ENCODE data around the gene ALOXE3. TPM values are rescaled to one million over a fixed set of nuclear protein-coding genes. Genes with fewer than 3 reads are reported as not detected.

ALOXE3 gene
- total and polyA plus RNA-seq, 2 experiments from 2014 or later, result 0.10 TPM; not detected in 1

DNA sequence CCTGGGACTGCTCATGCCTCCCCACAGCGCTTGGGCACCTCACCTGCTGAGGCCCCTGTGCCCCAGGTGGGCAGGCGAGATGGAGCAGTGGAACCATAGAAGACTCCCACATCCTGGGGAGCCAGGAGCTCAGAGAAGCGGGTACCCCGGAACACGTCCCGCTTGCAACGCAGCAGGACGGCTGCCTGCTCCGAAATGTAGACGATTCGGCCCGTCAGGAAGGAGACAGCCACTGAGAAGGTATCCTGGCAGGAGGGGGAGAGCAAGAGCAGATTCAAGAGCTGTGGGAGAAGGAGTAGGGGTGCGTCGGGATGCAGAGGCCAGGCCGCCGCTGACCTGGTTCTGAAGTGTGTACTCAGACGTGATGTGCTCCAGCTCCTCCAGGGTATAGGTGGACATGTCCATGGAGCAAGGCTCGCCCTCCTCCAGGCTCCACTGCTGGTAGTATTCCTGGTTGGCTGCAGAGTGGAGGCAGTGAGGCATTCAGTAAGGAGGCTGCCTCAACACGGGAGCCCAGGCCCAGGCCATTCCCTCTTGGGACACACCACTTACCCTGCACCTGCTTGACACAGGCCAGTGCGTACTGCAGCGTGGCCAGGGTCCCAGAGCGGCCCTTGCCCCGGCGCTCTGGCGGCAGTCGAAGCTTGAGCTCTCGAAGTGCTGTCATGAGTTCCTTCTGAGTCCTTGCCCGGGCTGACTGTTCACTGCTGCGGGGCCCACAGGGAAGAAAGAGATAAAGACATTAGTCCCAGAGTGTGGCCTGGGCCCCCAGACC is 31.3 kb upstream of the ALOXE3 start:
- no peaks in the 10 kb centered on the region for H3K27me3 ChIP-seq
- H3K36me3 ChIP-seq, result peaks cover 42% of the 10 kb centered on the region
- TF ChIP-seq, protein P1, sequence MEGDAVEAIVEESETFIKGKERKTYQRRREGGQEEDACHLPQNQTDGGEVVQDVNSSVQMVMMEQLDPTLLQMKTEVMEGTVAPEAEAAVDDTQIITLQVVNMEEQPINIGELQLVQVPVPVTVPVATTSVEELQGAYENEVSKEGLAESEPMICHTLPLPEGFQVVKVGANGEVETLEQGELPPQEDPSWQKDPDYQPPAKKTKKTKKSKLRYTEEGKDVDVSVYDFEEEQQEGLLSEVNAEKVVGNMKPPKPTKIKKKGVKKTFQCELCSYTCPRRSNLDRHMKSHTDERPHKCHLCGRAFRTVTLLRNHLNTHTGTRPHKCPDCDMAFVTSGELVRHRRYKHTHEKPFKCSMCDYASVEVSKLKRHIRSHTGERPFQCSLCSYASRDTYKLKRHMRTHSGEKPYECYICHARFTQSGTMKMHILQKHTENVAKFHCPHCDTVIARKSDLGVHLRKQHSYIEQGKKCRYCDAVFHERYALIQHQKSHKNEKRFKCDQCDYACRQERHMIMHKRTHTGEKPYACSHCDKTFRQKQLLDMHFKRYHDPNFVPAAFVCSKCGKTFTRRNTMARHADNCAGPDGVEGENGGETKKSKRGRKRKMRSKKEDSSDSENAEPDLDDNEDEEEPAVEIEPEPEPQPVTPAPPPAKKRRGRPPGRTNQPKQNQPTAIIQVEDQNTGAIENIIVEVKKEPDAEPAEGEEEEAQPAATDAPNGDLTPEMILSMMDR (IDR thresholded peaks at IDR 0.05; ENCODE audit: low read depth, low read length), result no peak
- H3K4me1 ChIP-seq (ENCODE audit: low read depth), result peaks cover 31% of the 10 kb centered on the region
- no peak overlapping the region for H3K4me3 ChIP-seq
- H3K27ac ChIP-seq, result peak overlapping the region; percentile 97
- no peaks in the 10 kb centered on the region for H3K9me3 ChIP-seq (ENCODE audit: low read depth)
- no peak for DNase-seq (ENCODE audit: low read depth in 1 of 2, low spot score in 1 of 2)

DNA sequence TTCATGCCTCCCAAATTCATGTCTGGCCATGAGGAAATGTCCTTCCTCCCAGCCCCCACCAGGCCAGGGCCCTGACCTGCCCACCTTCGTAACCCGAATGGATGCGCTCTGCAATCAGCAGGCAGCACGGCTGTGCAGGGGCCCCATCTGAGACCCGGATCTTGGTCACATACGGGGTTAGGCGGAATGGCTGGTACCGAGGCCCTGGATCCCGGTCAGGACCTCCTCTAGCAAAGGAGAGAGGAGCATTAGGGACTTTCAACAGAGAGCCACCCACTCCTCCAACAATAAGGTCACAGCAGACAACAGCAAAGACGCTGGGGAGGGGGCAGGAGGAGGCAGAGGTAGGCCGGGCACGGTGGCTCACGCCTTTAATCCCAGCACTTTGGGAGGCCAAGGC is 30.2 kb upstream of the ALOXE3 start:
- no peaks in the 10 kb centered on the region for H3K9me3 ChIP-seq (ENCODE audit: low read depth)
- peaks cover 53% of the 10 kb centered on the region for H3K36me3 ChIP-seq
- TF ChIP-seq, protein P1 (IDR thresholded peaks at IDR 0.05; ENCODE audit: low read depth, low read length), result no peak
- no peak for DNase-seq (ENCODE audit: low read depth in 1 of 2, low spot score in 1 of 2)
- H3K4me1 ChIP-seq (ENCODE audit: low read depth), result peaks cover 24% of the 10 kb centered on the region
- no peak overlapping the region for H3K27ac ChIP-seq
- H3K4me3 ChIP-seq, result no peak overlapping the region
- H3K27me3 ChIP-seq, result no peaks in the 10 kb centered on the region

DNA sequence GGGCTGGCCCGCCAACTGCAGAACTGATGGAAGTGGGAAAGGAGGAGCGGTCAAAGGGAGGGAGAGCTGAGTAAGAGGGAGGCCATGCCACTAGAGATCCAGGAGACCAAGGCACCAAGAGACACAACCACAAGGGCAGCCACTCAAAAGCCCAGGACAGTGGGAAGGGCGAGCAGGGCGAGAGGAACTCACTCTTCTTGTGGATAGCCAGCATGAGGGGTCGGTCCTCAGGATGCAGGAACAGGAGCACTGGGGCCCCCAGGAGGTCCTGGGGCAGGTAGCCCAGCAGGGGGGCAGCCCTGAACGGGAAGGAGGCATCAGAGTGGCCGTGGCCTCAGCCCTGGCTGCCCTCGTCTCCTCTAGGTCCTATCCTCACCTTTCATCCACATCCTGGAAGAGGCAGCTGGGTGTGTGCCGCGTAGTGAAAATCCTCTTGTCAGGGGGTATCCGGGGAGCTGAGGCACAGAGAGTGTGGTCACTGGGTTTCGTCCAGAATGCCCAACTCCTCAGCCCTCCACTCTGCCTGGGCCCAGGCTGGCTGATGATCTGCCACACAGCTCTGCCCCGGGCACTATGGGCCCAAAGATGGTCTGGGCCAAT is 29.6 kb upstream of the ALOXE3 start:
- Histone ChIP-seq H3K9me3 (ENCODE audit: low read depth) (no peaks in the 10 kb centered on the region), H3K27ac (no peak overlapping the region), H3K36me3 (peaks cover 58% of the 10 kb centered on the region), H3K4me3 (no peak overlapping the region), H3K27me3 (no peaks in the 10 kb centered on the region), H3K4me1 (ENCODE audit: low read depth) (peaks cover 19% of the 10 kb centered on the region)
- no peak for DNase-seq (ENCODE audit: low read depth in 1 of 2, low spot score in 1 of 2)
- TF ChIP-seq, protein P1 (IDR thresholded peaks at IDR 0.05; ENCODE audit: low read depth, low read length), result no peak

DNA sequence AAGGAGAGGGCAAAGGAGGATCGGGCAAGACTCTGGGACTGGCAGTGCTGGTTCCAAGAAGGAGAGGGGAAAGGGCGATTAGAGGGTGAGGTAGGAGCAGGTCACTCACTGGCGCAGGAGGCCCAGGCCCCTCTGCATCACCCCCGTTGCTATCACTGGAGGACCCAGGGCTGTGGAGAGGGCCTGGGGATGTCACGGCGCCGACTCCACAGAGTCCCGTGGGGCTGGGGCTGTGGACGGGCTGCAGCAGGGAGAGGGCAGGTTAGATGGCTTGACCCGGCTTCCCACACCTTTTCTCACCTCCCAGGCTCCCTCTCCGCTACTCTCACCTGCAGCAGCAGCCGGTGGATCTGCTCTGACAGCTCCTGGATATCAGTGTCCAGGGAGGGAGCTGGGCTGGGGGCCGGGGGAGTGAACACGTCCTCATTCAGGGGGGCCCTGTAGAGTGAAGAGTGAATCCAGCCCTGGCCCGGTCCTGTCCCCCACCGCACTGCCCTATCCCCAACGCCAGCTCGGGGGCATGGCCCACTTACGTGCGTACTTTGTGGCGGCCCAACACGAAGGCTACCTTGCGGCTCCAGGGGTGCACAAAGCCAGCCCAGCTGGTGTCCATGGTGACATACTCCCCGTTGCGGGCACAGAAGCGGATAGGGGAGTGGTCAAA is 29.0 kb upstream of the ALOXE3 start:
- TF ChIP-seq, protein P1 (IDR thresholded peaks at IDR 0.05; ENCODE audit: low read depth, low read length), result no peak
- DNase-seq (ENCODE audit: low read depth in 1 of 2, low spot score in 1 of 2), result no peak
- H3K4me1 ChIP-seq (ENCODE audit: low read depth), result peaks cover 17% of the 10 kb centered on the region
- H3K36me3 ChIP-seq, result peaks cover 64% of the 10 kb centered on the region
- no peak overlapping the region for H3K27ac ChIP-seq
- H3K9me3 ChIP-seq (ENCODE audit: low read depth), result no peaks in the 10 kb centered on the region
- H3K4me3 ChIP-seq, result no peak overlapping the region
- no peaks in the 10 kb centered on the region for H3K27me3 ChIP-seq

DNA sequence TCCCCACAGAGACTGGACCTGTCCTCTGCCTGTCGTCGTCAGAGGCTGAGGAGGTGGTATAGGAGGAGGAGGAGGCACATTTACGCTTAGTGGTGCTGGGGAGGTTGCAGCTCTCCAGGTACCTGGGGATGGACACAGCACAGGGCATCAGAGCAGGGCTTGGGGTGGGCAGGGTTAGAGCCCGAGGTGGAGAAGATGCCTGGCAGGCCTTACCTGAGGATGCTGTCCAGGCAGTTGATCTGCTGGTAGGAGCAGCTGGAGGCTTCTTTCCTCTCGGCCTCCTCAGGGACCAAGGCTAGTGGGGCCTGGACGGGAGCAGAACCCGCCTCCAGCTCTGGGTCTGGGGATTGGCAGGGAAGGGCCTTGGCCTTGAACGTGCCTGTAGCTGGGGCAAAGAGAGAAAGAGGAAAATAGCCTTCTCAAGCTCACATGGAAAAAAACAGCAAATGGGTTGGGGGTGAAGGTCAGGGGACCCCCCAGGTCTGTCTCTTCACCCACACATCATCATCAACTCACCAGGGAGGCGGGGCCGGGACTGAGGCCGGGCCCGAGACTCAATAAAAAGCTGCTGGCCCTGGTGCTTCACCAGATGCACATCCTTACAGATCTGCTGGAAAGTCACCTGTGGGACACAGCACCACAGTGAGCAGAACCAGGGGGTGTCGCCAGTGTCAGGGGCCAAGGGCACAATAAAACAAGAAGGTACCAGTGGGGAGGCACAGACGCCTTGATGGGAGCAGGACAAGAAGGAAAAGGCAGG is 28.2 kb upstream of the ALOXE3 start:
- no peak overlapping the region for H3K27ac ChIP-seq
- H3K27me3 ChIP-seq, result no peaks in the 10 kb centered on the region
- H3K9me3 ChIP-seq (ENCODE audit: low read depth), result no peaks in the 10 kb centered on the region
- H3K4me1 ChIP-seq (ENCODE audit: low read depth), result peaks cover 17% of the 10 kb centered on the region
- no peak for DNase-seq (ENCODE audit: low read depth in 1 of 2, low spot score in 1 of 2)
- TF ChIP-seq, protein P1 (IDR thresholded peaks at IDR 0.05; ENCODE audit: low read depth, low read length), result no peak
- no peak overlapping the region for H3K4me3 ChIP-seq
- H3K36me3 ChIP-seq, result peaks cover 69% of the 10 kb centered on the region

Data from cardiac muscle cell (in vitro differentiated cells and primary cell).